K562 (cell line): ENCODE results near the gene ROBO2. TPM values are rescaled to one million over a fixed set of nuclear protein-coding genes. Genes with fewer than 3 reads are reported as not detected.
A peak's percentile ranks its signal among the peaks of the same experiment; 100 is the strongest.

Experiments
- ATAC-seq: fragments of 200-7000 bp; cut with Tn5 transposase; 3 replicates; pipeline ENCODE4 v1.9.1; 2020; ENCODE audit warnings: moderate library complexity
- BruUV-seq: library from RNA; stranded (reverse); fragments of 400-500 nt; replicated peaks from 2 replicates; lab custom pipeline; 2021; lab: Mats Ljungman, UMichigan
- CTCF ChIA-PET: fragments of 300-600 bp; formaldehyde crosslinking; extraction: SDS; loops from one replicate; lab custom pipeline; 2021; ENCODE audit warnings: low intra/inter-chr PET ratio; lab: Yijun Ruan, JAX
- POLR2A ChIA-PET: fragments of 300-600, 350-650 bp; sonication (Branson Sonifier 250); formaldehyde crosslinking; extraction: SDS; loops from one replicate; lab custom pipeline; 2021; ENCODE audit warnings: antibody characterized with exemption, inconsistent platforms; lab: Yijun Ruan, JAX
- DNase-seq, 4 experiments: peaks; one replicate each; pipeline versions ENCODE4 v3.0.0 to v3.0.0-alpha.2; 2011 to 2018; ENCODE audit warnings: low spot score in 3 of 4, mixed read lengths in 3 of 4; ENCODE audit errors: extremely low read depth in 1 of 4
- FAIRE-seq: peaks from 2 replicates; lab custom pipeline; 2011; peaks lifted over from hg19 to GRCh38; lab: Jason Lieb, UNC
- H2AFZ ChIP-seq: 2 replicates; pipeline ENCODE4 v1.6.0; 2011; ENCODE audit warnings: low read depth, low read length, control low read depth, inconsistent platforms
- H3K27ac ChIP-seq: fragments of 200-600 bp; 3 replicates; pipeline ENCODE4 v1.8.0; 2011; ENCODE audit warnings: low read depth, mild to moderate bottlenecking, control low read depth, inconsistent platforms, low read length, moderate library complexity, mixed read lengths; ENCODE audit errors: extremely low read depth
- H3K27me3 ChIP-seq, 2 experiments: fragments of 300-600 bp in 1 of 2; 2 replicates in 1 of 2; 3 replicates in 1 of 2; pipeline versions ENCODE4 v1.6.0 to v1.8.0; 2011; ENCODE audit warnings: inconsistent platforms in 2 of 2, low read length in 2 of 2, mild to moderate bottlenecking in 1 of 2, mixed read lengths in 1 of 2, moderate library complexity in 1 of 2; ENCODE audit not compliant: control insufficient read depth in 2 of 2, insufficient read depth in 2 of 2
- H3K36me3 ChIP-seq: fragments of 300-600 bp; 3 replicates; pipeline ENCODE4 v1.8.0; 2011; ENCODE audit warnings: mild to moderate bottlenecking, low read length, inconsistent platforms; ENCODE audit not compliant: control insufficient read depth, insufficient read depth
- H3K4me1 ChIP-seq, 2 experiments: fragments of 200-600 bp in 1 of 2; replicated peaks in 1 of 2; 2 replicates in 1 of 2; 3 replicates in 1 of 2; pipeline versions ENCODE4 v1.5.1 to v1.8.0; 2011; ENCODE audit warnings: inconsistent platforms in 2 of 2, low read length in 2 of 2, mild to moderate bottlenecking in 1 of 2, mixed read lengths in 1 of 2, moderate library complexity in 1 of 2; ENCODE audit not compliant: control insufficient read depth in 2 of 2, insufficient read depth in 2 of 2
- H3K4me2 ChIP-seq: 2 replicates; pipeline ENCODE4 v1.6.1; 2011; ENCODE audit warnings: low read length, control low read depth, inconsistent platforms, mixed read lengths; ENCODE audit not compliant: insufficient read depth
- H3K4me3 ChIP-seq: fragments of 200-600 bp; sonication (generic), shearing (Covaris generic); 2 replicates; pipeline ENCODE4 v1.5.1; 2016; ENCODE audit warnings: control low read depth, inconsistent platforms
- H3K79me2 ChIP-seq: fragments of 200-600 bp; 3 replicates; pipeline ENCODE4 v1.8.0; 2011; ENCODE audit warnings: low read length, inconsistent platforms; ENCODE audit not compliant: control insufficient read depth, insufficient read depth
- H3K9ac ChIP-seq, 2 experiments: 2 replicates each; pipeline versions ENCODE4 v1.6.0 to v1.6.1; 2011; ENCODE audit warnings: low read depth in 2 of 2, low read length in 2 of 2, control low read depth in 1 of 2, inconsistent platforms in 1 of 2, mild to moderate bottlenecking in 1 of 2, mixed read lengths in 1 of 2; ENCODE audit not compliant: insufficient read depth in 1 of 2
- H3K9me1 ChIP-seq: one replicate; pipeline ENCODE4 v1.6.0; 2011; ENCODE audit warnings: inconsistent platforms, mild to moderate bottlenecking, low read length, moderate library complexity; ENCODE audit not compliant: control insufficient read depth, insufficient read depth
- H3K9me3 ChIP-seq: replicated peaks from 2 replicates; pipeline ENCODE4 v1.5.1; 2011; ENCODE audit warnings: low read depth, low read length, inconsistent platforms; ENCODE audit not compliant: control insufficient read depth, insufficient read depth
- H4K20me1 ChIP-seq: replicated peaks from 2 replicates; pipeline ENCODE4 v1.6.1; 2011; ENCODE audit warnings: low read length, inconsistent platforms, mixed read lengths; ENCODE audit not compliant: control insufficient read depth, insufficient read depth
- HOXB6 ChIP-seq: fragments of 250-450 bp; sonication (Bioruptor Pico); IDR thresholded peaks from 2 replicates; pipeline ENCODE4 v1.5.1; 2022; ENCODE audit warnings: mild to moderate bottlenecking, borderline replicate concordance
- NR2C1 ChIP-seq, 2 experiments: fragments of 450-650 bp; IDR thresholded peaks; 2 replicates each; pipeline ENCODE4 v1.6.1; 2017; ENCODE audit warnings: mild to moderate bottlenecking in 2 of 2, antibody characterized with exemption in 1 of 2, inconsistent platforms in 1 of 2, missing compliant biosample characterization in 1 of 2, missing genetic modification characterization in 1 of 2
- NR2C2 ChIP-seq, 2 experiments: fragments of 200-800 bp in 1 of 2; sonication (Bioruptor generic) in 1 of 2; sonication (generic) in 1 of 2; formaldehyde crosslinking in 1 of 2; IDR thresholded peaks; 2 replicates each; pipeline versions ENCODE4 v1.6.1 to v1.8.0; 2016 to 2022; ENCODE audit warnings: mild to moderate bottlenecking in 1 of 2, missing compliant biosample characterization in 1 of 2, missing genetic modification characterization in 1 of 2, missing genetic modification reagents in 1 of 2
- PRPF4 ChIP-seq: fragments of 200-400 bp; formaldehyde crosslinking; IDR thresholded peaks from one replicate; pipeline ENCODE4 v1.6.1; 2017; ENCODE audit warnings: low read length, low read depth, mild to moderate bottlenecking; ENCODE audit not compliant: insufficient read depth, poor library complexity, severe bottlenecking
- ZNF764 ChIP-seq: fragments of 250-450 bp; sonication (Bioruptor Pico); IDR thresholded peaks from 2 replicates; pipeline ENCODE4 v1.4.0; 2020; ENCODE audit warnings: low read depth, mild to moderate bottlenecking, moderate library complexity
- WGBS: fragments of 100-300 bp; shearing (Covaris generic); methylation state at CpG from one replicate; pipeline ENCODE4 v1.1.6; 2016; ENCODE audit warnings: low coverage, mixed read lengths; ENCODE audit not compliant: insufficient coverage; ENCODE audit errors: missing lambda C conversion rate; 5-methylcytosine and 5-hydroxymethylcytosine counted together
- in situ Hi-C: fragments of 300-500 bp; cut with MboI; formaldehyde crosslinking; loops from 4 replicates; pipeline ENCODE4 v1.15.0; 2018; ENCODE audit warnings: inconsistent platforms, mixed read lengths
- intact Hi-C: fragments of 100-400 bp; cut with micrococcal nuclease; formaldehyde crosslinking; loops from 2 replicates; pipeline ENCODE4 v1.14.2; 2022
- polyA plus RNA-seq, 8 experiments: library from polyadenylated mRNA; depleted of rRNA in 4 of 8; stranded (reverse) in 5 of 8; unstranded in 3 of 8; fragments of >200 nt; fragmentation: Nextera tagmentation in 2 of 8; fragmentation: Illumina TruSeq in 1 of 8; extraction: Ambion mirVana in 2 of 8; extraction: Trizol in 1 of 8; gene quantifications; 2 replicates each; pipeline versions ENCODE4 v1.2.1 to v1.2.3, GENCODE V29; 2011 to 2014; ENCODE audit warnings: inconsistent platforms in 1 of 8, missing spikeins in 1 of 8
- total RNA-seq, 7 experiments: library from RNA; depleted of rRNA in 6 of 7; stranded (reverse); fragments of >200 nt in 6 of 7; fragmentation: Illumina TruSeq in 2 of 7; extraction: Trizol in 2 of 7; gene quantifications; 2 replicates each; pipeline versions ENCODE4 v1.2.1 to v1.2.3, GENCODE V29; 2011 to 2021; ENCODE audit warnings: low replicate concordance in 1 of 7

ROBO2 gene
- total and polyA plus RNA-seq, 9 of the 15 experiments (the other 6 are each of a cell fraction or from before 2014, with no cell fraction given) = 0.84 to 3.0 (median 1.7) TPM

DNA sequence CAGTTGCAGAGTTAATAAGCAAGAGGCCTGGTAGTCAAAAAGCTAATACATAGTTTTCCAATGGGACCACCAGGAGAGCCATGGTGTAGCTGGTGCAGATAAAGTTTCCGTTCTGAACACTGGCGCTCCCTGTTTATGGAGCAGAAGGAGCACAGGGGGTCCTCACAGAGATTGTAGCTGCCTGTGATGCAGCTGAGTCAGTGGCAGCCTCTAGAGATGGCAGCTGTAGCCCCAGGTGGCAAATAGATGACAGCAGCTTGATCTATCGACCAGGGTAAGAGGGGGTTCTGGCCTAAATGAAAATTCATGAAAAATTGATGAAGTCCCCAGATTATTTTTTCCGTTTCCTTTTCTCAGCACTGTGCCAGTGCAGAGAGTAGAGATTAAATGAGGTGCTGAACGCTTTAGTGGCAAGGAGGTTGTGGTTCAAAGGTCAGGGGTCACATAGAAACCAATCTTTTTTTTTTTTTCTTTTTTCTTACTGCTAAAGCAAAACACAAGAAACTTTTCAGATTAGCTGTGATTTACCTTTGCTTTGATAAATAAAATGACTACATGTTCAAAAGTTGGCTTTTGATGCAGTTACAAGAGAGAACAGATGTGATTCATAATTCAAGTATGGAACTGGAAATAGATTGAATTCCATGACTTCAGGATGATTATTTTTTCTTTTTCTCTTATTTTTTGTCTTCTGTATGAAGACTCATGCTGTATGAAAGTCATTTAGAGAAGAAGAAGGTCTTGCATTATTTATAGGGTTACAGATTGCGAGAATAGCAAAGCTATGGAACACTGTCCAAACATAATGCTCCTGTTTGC lies 63.3 kb downstream of the ROBO2 start:
- FAIRE-seq (no peak), DNase-seq (no peak), ATAC-seq (no peak)
- ChIA-PET POLR2A (no interaction called here), CTCF (no interaction called here)
- intact Hi-C loops = no loop called here
- Histone ChIP-seq H2AFZ (no peak overlapping the region), H3K4me2 (no peak overlapping the region), H3K27me3 (no peaks in the 10 kb centered on the region), H3K9ac (no peak overlapping the region), H3K79me2 (no peaks in the 10 kb centered on the region), H3K4me1 (no peaks in the 10 kb centered on the region; a peak in 1 of 5 replicates), H3K9me3 (peaks cover under 1% of the 10 kb centered on the region; the same call in 1 of the 2 replicates), H4K20me1 (no peaks in the 10 kb centered on the region), H3K27ac (no peak overlapping the region), H3K9me1 (no peaks in the 10 kb centered on the region), H3K4me3 (no peak overlapping the region), H3K36me3 (no peaks in the 10 kb centered on the region)
- in situ Hi-C loops = no loop called here
- WGBS = 58% methylated on average over 4 of the region's 6 CpGs
- TF ChIP-seq ZNF764 (CRISPR knock-in tag) (no peak), PRPF4 (no peak), HOXB6 (no peak), NR2C1 (IDR thresholded peaks at IDR 0.05) (peak; percentile 81), NR2C1 (tag; IDR thresholded peaks at IDR 0.05) (peak; percentile 63; the same call in 1 of the 2 replicates), NR2C2 (CRISPR knock-in tag; IDR thresholded peaks at IDR 0.05) (no peak), NR2C2 (tag; IDR thresholded peaks at IDR 0.05) (peak; percentile 19; the same call in 1 of the 2 replicates)
- no TSS peak for BruUV-seq
